K562 (cell line): ENCODE measurements around the gene CLDN11. TPM values are rescaled to one million over a fixed set of nuclear protein-coding genes. Genes with fewer than 3 reads are reported as not detected.

Experiments
- ATAC-seq: fragments of 200-7000 bp; cut with Tn5 transposase; 3 replicates; pipeline ENCODE4 v1.9.1; 2020; ENCODE audit warnings: moderate library complexity
- BruUV-seq: library from RNA; stranded (reverse); fragments of 400-500 nt; replicated peaks from 2 replicates; lab custom pipeline; 2021; lab: Mats Ljungman, UMichigan
- CTCF ChIA-PET: fragments of 300-600 bp; formaldehyde crosslinking; extraction: SDS; loops from one replicate; lab custom pipeline; 2021; ENCODE audit warnings: low intra/inter-chr PET ratio; lab: Yijun Ruan, JAX
- POLR2A ChIA-PET: fragments of 300-600, 350-650 bp; sonication (Branson Sonifier 250); formaldehyde crosslinking; extraction: SDS; loops from one replicate; lab custom pipeline; 2021; ENCODE audit warnings: antibody characterized with exemption, inconsistent platforms; lab: Yijun Ruan, JAX
- DNase-seq, 4 experiments: peaks; one replicate each; pipeline versions ENCODE4 v3.0.0 to v3.0.0-alpha.2; 2011 to 2018; ENCODE audit warnings: low spot score in 3 of 4, mixed read lengths in 3 of 4; ENCODE audit errors: extremely low read depth in 1 of 4
- FAIRE-seq: peaks from 2 replicates; lab custom pipeline; 2011; peaks lifted over from hg19 to GRCh38; lab: Jason Lieb, UNC
- H2AFZ ChIP-seq: 2 replicates; pipeline ENCODE4 v1.6.0; 2011; ENCODE audit warnings: low read depth, low read length, control low read depth, inconsistent platforms
- H3K27ac ChIP-seq: fragments of 200-600 bp; 3 replicates; pipeline ENCODE4 v1.8.0; 2011; ENCODE audit warnings: low read depth, mild to moderate bottlenecking, control low read depth, inconsistent platforms, low read length, moderate library complexity, mixed read lengths; ENCODE audit errors: extremely low read depth
- H3K27me3 ChIP-seq, 2 experiments: fragments of 300-600 bp in 1 of 2; 2 replicates in 1 of 2; 3 replicates in 1 of 2; pipeline versions ENCODE4 v1.6.0 to v1.8.0; 2011; ENCODE audit warnings: inconsistent platforms in 2 of 2, low read length in 2 of 2, mild to moderate bottlenecking in 1 of 2, mixed read lengths in 1 of 2, moderate library complexity in 1 of 2; ENCODE audit not compliant: control insufficient read depth in 2 of 2, insufficient read depth in 2 of 2
- H3K36me3 ChIP-seq: fragments of 300-600 bp; 3 replicates; pipeline ENCODE4 v1.8.0; 2011; ENCODE audit warnings: mild to moderate bottlenecking, low read length, inconsistent platforms; ENCODE audit not compliant: control insufficient read depth, insufficient read depth
- H3K4me1 ChIP-seq, 2 experiments: fragments of 200-600 bp in 1 of 2; replicated peaks in 1 of 2; 2 replicates in 1 of 2; 3 replicates in 1 of 2; pipeline versions ENCODE4 v1.5.1 to v1.8.0; 2011; ENCODE audit warnings: inconsistent platforms in 2 of 2, low read length in 2 of 2, mild to moderate bottlenecking in 1 of 2, mixed read lengths in 1 of 2, moderate library complexity in 1 of 2; ENCODE audit not compliant: control insufficient read depth in 2 of 2, insufficient read depth in 2 of 2
- H3K4me2 ChIP-seq: 2 replicates; pipeline ENCODE4 v1.6.1; 2011; ENCODE audit warnings: low read length, control low read depth, inconsistent platforms, mixed read lengths; ENCODE audit not compliant: insufficient read depth
- H3K4me3 ChIP-seq: fragments of 200-600 bp; sonication (generic), shearing (Covaris generic); 2 replicates; pipeline ENCODE4 v1.5.1; 2016; ENCODE audit warnings: control low read depth, inconsistent platforms
- H3K79me2 ChIP-seq: fragments of 200-600 bp; 3 replicates; pipeline ENCODE4 v1.8.0; 2011; ENCODE audit warnings: low read length, inconsistent platforms; ENCODE audit not compliant: control insufficient read depth, insufficient read depth
- H3K9ac ChIP-seq, 2 experiments: 2 replicates each; pipeline versions ENCODE4 v1.6.0 to v1.6.1; 2011; ENCODE audit warnings: low read depth in 2 of 2, low read length in 2 of 2, control low read depth in 1 of 2, inconsistent platforms in 1 of 2, mild to moderate bottlenecking in 1 of 2, mixed read lengths in 1 of 2; ENCODE audit not compliant: insufficient read depth in 1 of 2
- H3K9me1 ChIP-seq: one replicate; pipeline ENCODE4 v1.6.0; 2011; ENCODE audit warnings: inconsistent platforms, mild to moderate bottlenecking, low read length, moderate library complexity; ENCODE audit not compliant: control insufficient read depth, insufficient read depth
- H3K9me3 ChIP-seq: replicated peaks from 2 replicates; pipeline ENCODE4 v1.5.1; 2011; ENCODE audit warnings: low read depth, low read length, inconsistent platforms; ENCODE audit not compliant: control insufficient read depth, insufficient read depth
- H4K20me1 ChIP-seq: replicated peaks from 2 replicates; pipeline ENCODE4 v1.6.1; 2011; ENCODE audit warnings: low read length, inconsistent platforms, mixed read lengths; ENCODE audit not compliant: control insufficient read depth, insufficient read depth
- ERF ChIP-seq: fragments of 450-650 bp; formaldehyde crosslinking; IDR thresholded peaks from 2 replicates; pipeline ENCODE4 v1.4.0; 2020; ENCODE audit warnings: mild to moderate bottlenecking, mixed read lengths
- FOXP1 ChIP-seq: sonication (generic); formaldehyde crosslinking; IDR thresholded peaks from 2 replicates; pipeline ENCODE4 v1.8.0; 2022; ENCODE audit warnings: mild to moderate bottlenecking, missing genetic modification reagents
- HNRNPL ChIP-seq: fragments of 200-400 bp; formaldehyde crosslinking; IDR thresholded peaks from 2 replicates; pipeline ENCODE4 v1.6.1; 2017; ENCODE audit warnings: low read depth, mild to moderate bottlenecking, low read length
- MYBL2 ChIP-seq, 2 experiments: fragments of 450-650 bp in 1 of 2; sonication (generic) in 1 of 2; formaldehyde crosslinking in 1 of 2; IDR thresholded peaks; 2 replicates each; pipeline versions ENCODE4 v1.6.1 to v1.8.1; 2017 to 2022; ENCODE audit warnings: borderline replicate concordance in 1 of 2, inconsistent platforms in 1 of 2, low read depth in 1 of 2, mild to moderate bottlenecking in 1 of 2, missing genetic modification reagents in 1 of 2, moderate library complexity in 1 of 2
- PHF20 ChIP-seq: fragments of 450-650 bp; IDR thresholded peaks from 2 replicates; pipeline ENCODE4 v1.6.1; 2018; ENCODE audit not compliant: partially characterized antibody
- ZBTB43 ChIP-seq: sonication (generic); formaldehyde crosslinking; IDR thresholded peaks from 2 replicates; pipeline ENCODE4 v1.8.0; 2023; ENCODE audit warnings: mild to moderate bottlenecking, missing genetic modification reagents
- ZNF583 ChIP-seq: fragments of 250-450 bp; sonication (Bioruptor Pico); IDR thresholded peaks from 2 replicates; pipeline ENCODE4 v1.4.0; 2020
- ZNF655 ChIP-seq: fragments of 250-450 bp; sonication (Bioruptor Pico); IDR thresholded peaks from 2 replicates; pipeline ENCODE4 v1.5.0; 2021
- WGBS: fragments of 100-300 bp; shearing (Covaris generic); methylation state at CpG from one replicate; pipeline ENCODE4 v1.1.6; 2016; ENCODE audit warnings: low coverage, mixed read lengths; ENCODE audit not compliant: insufficient coverage; ENCODE audit errors: missing lambda C conversion rate; 5-methylcytosine and 5-hydroxymethylcytosine counted together
- in situ Hi-C: fragments of 300-500 bp; cut with MboI; formaldehyde crosslinking; loops from 4 replicates; pipeline ENCODE4 v1.15.0; 2018; ENCODE audit warnings: inconsistent platforms, mixed read lengths
- intact Hi-C: fragments of 100-400 bp; cut with micrococcal nuclease; formaldehyde crosslinking; loops from 2 replicates; pipeline ENCODE4 v1.14.2; 2022
- polyA plus RNA-seq, 8 experiments: library from polyadenylated mRNA; depleted of rRNA in 4 of 8; stranded (reverse) in 5 of 8; unstranded in 3 of 8; fragments of >200 nt; fragmentation: Nextera tagmentation in 2 of 8; fragmentation: Illumina TruSeq in 1 of 8; extraction: Ambion mirVana in 2 of 8; extraction: Trizol in 1 of 8; gene quantifications; 2 replicates each; pipeline versions ENCODE4 v1.2.1 to v1.2.3, GENCODE V29; 2011 to 2014; ENCODE audit warnings: inconsistent platforms in 1 of 8, missing spikeins in 1 of 8
- total RNA-seq, 7 experiments: library from RNA; depleted of rRNA in 6 of 7; stranded (reverse); fragments of >200 nt in 6 of 7; fragmentation: Illumina TruSeq in 2 of 7; extraction: Trizol in 2 of 7; gene quantifications; 2 replicates each; pipeline versions ENCODE4 v1.2.1 to v1.2.3, GENCODE V29; 2011 to 2021; ENCODE audit warnings: low replicate concordance in 1 of 7

CLDN11 gene
- total and polyA plus RNA-seq, 9 of the 15 experiments (the other 6 are each of a cell fraction or from before 2014, with no cell fraction given) = 0.05 to 0.41 (median 0.18) TPM; not detected in 1

GRCh38 chr3:170432416-170432815 lies 13.7 kb downstream of the CLDN11 start:
- ChIA-PET POLR2A (interaction anchor here (0.7 to 1.6 kb wide), 3 partner anchors 20 to 437 kb away, joined by 3 to 4 read pairs (median 3); partner anchors contain the start of gene RPL22L1), CTCF (no interaction called here)
- Histone ChIP-seq H3K4me2 (no peak overlapping the region), H3K9ac (no peak overlapping the region), H3K4me1 (no peaks in the 10 kb centered on the region; a peak in 1 of 5 replicates), H2AFZ (no peak overlapping the region), H3K9me1 (no peaks in the 10 kb centered on the region), H3K27ac (no peak overlapping the region), H3K9me3 (no peaks in the 10 kb centered on the region), H3K36me3 (no peaks in the 10 kb centered on the region), H3K79me2 (no peaks in the 10 kb centered on the region), H3K27me3 (no peaks in the 10 kb centered on the region; a peak in 1 of 5 replicates), H4K20me1 (no peaks in the 10 kb centered on the region), H3K4me3 (no peak overlapping the region)
- in situ Hi-C loops (no loop called here), intact Hi-C loops (no loop called here)
- 48% methylated on average over 14 of the region's 14 CpGs for WGBS
- ATAC-seq = no peak
- DNase-seq = no peak
- TF ChIP-seq ERF (CRISPR knock-in tag) (no peak), PHF20 (no peak), ZNF583 (CRISPR knock-in tag) (no peak), MYBL2 (IDR thresholded peaks at IDR 0.05; ENCODE audit: low read depth) (no peak), MYBL2 (CRISPR knock-in tag; IDR thresholded peaks at IDR 0.05; ENCODE audit: borderline replicate concordance) (no peak), HNRNPL (no peak), FOXP1 (CRISPR knock-in tag) (no peak), ZNF655 (CRISPR knock-in tag) (no peak), ZBTB43 (no peak)
- no peak for FAIRE-seq
- BruUV-seq = no TSS peak
